CD4-positive, alpha-beta T cell (primary cell): Measurements from ENCODE around the gene GAST. TPM values are rescaled to one million over a fixed set of nuclear protein-coding genes. Genes with fewer than 3 reads are reported as not detected.
"Not testable (repeated sequence)": the region's sequence is repeated elsewhere in the genome, so short reads cannot be mapped to it uniquely, and the experiment has no call there.

Experiments
- ATAC-seq: fragments of 200-7000 bp; cut with Tn5 transposase; one replicate; pipeline ENCODE4 v1.10.0; 2022; ENCODE audit warnings: mild to moderate bottlenecking; ENCODE audit not compliant: poor library complexity
- CTCF ChIA-PET: fragments of 350-600 bp; sonication (Branson Sonifier 250); formaldehyde crosslinking; loops from one replicate; lab custom pipeline; 2021; ENCODE audit warnings: antibody characterized with exemption, inconsistent platforms; lab: Charles Lee
- POLR2A ChIA-PET: fragments of 350-600 bp; sonication (Branson Sonifier 250); formaldehyde crosslinking; loops from one replicate; lab custom pipeline; 2021; ENCODE audit warnings: antibody characterized with exemption, inconsistent platforms; lab: Charles Lee
- DNase-seq, 14 experiments: peaks; one replicate each; pipeline ENCODE4 v3.0.0-alpha.2; 2013 to 2020; ENCODE audit warnings: mixed read lengths in 2 of 14
- H3K27ac ChIP-seq, 2 donors: one replicate each; pipeline versions ENCODE4 v1.5.1 to v1.7.0; 2013; ENCODE audit warnings: low read length in 2 of 2, low read depth in 1 of 2, mild to moderate bottlenecking in 1 of 2
- H3K27me3 ChIP-seq, 2 experiments: 1 replicate in 1 of 2; 2 replicates in 1 of 2; pipeline versions ENCODE4 v1.6.1 to v1.7.0; 2013; ENCODE audit warnings: low read length in 2 of 2, control low read depth in 1 of 2, mild to moderate bottlenecking in 1 of 2, moderate library complexity in 1 of 2; ENCODE audit not compliant: insufficient read depth in 2 of 2, control insufficient read depth in 1 of 2
- H3K36me3 ChIP-seq: one replicate; pipeline ENCODE4 v1.6.1; 2013; ENCODE audit warnings: low read length, control low read depth; ENCODE audit not compliant: insufficient read depth
- H3K4me1 ChIP-seq: one replicate; pipeline ENCODE4 v1.6.1; 2013; ENCODE audit warnings: low read length, control low read depth; ENCODE audit not compliant: insufficient read depth
- H3K4me3 ChIP-seq: one replicate; pipeline ENCODE4 v1.5.1; 2013; ENCODE audit warnings: mild to moderate bottlenecking, low read length, moderate library complexity
- H3K9me3 ChIP-seq, 2 experiments: 1 replicate in 1 of 2; 2 replicates in 1 of 2; pipeline versions ENCODE4 v1.6.1 to v1.7.0; 2013; ENCODE audit warnings: low read length in 2 of 2, mild to moderate bottlenecking in 2 of 2, control low read depth in 1 of 2, moderate library complexity in 1 of 2; ENCODE audit not compliant: control insufficient read depth in 1 of 2, insufficient read depth in 1 of 2
- H3K27ac Mint-ChIP-seq: one replicate; pipeline ENCODE4 v1.8.0; 2020; ENCODE audit warnings: mixed read lengths
- H3K27me3 Mint-ChIP-seq: one replicate; pipeline ENCODE4 v1.8.0; 2021; ENCODE audit warnings: mixed read lengths
- H3K36me3 Mint-ChIP-seq: one replicate; pipeline ENCODE4 v1.8.0; 2021; ENCODE audit warnings: low read depth, mixed read lengths
- H3K4me1 Mint-ChIP-seq: one replicate; pipeline ENCODE4 v1.8.0; 2021; ENCODE audit warnings: low read depth, mixed read lengths
- H3K4me3 Mint-ChIP-seq: one replicate; pipeline ENCODE4 v1.8.0; 2020; ENCODE audit warnings: mild to moderate bottlenecking, mixed read lengths
- H3K9me3 Mint-ChIP-seq: one replicate; pipeline ENCODE4 v1.8.0; 2020; ENCODE audit warnings: mixed read lengths
- CTCF ChIP-seq: fragments of 200-600 bp; IDR thresholded peaks from one replicate; pipeline ENCODE4 v1.8.0; 2022; ENCODE audit warnings: antibody characterized with exemption, mild to moderate bottlenecking
- intact Hi-C, 2 experiments: fragments of 100-400 bp; cut with DNase I in 1 of 2; cut with micrococcal nuclease in 1 of 2; formaldehyde crosslinking; loops; one replicate each; pipeline versions ENCODE4 v1.15.1 to v1.9.0; 2023 to 2025; cut with DNase I, micrococcal nuclease
- total RNA-seq, 174 experiments: library from RNA in 2 of 174; stranded (reverse) in 2 of 174; gene quantifications; one replicate each; pipeline ENCODE4 v1.2.3 and lab custom pipeline; 2021 to 2026

GAST gene
- total RNA-seq, 2 experiments from 2014 or later: not detected

- no peak for TF ChIP-seq CTCF
- ChIA-PET POLR2A (no interaction called here), CTCF (interaction anchor here (0.7 kb wide), 1 partner anchor 1761 kb away, joined by 3 read pairs; no protein-coding TSS in a partner anchor)
- Mint-ChIP-seq H3K36me3 (peaks cover 3% of the 10 kb centered on the region), H3K4me3 (no peak overlapping the region), H3K27me3 (no peaks in the 10 kb centered on the region), H3K9me3 (no peaks in the 10 kb centered on the region), H3K27ac (no peak overlapping the region), H3K4me1 (peaks cover 21% of the 10 kb centered on the region)
- DNase-seq: no peak
- no peak for ATAC-seq
- no peaks in the 10 kb centered on the region for H3K9me3 ChIP-seq
- intact Hi-C loops: loop anchor here (2.0 to 10.0 kb wide), 2 partner anchors 15 to 1039 kb away; partner anchors contain the start of gene SMARCE1 (in 1 of the 2)
- no peaks in the 10 kb centered on the region for H3K27me3 ChIP-seq
- H3K36me3 ChIP-seq: no peaks in the 10 kb centered on the region
- H3K27ac ChIP-seq: no peak overlapping the region
- peaks cover 36% of the 10 kb centered on the region for H3K4me1 ChIP-seq
- H3K4me3 ChIP-seq: no peak overlapping the region
Measured at GRCh38 chr17:41683441-41684007, 28.6 kb upstream of the GAST start.

GRCh38 chr17:41684035-41684434 lies 28.1 kb upstream of the GAST start:
- CTCF ChIA-PET: no interaction called here
- no peaks in the 10 kb centered on the region for H3K9me3 Mint-ChIP-seq
- POLR2A ChIA-PET: no interaction called here

GRCh38 chr17:41685753-41686152 lies 26.4 kb upstream of the GAST start:
- H3K4me3 Mint-ChIP-seq, POLR2A ChIA-PET, H3K9me3 Mint-ChIP-seq, DNase-seq, H3K4me3 ChIP-seq, ATAC-seq, H3K27me3 ChIP-seq, H3K9me3 ChIP-seq, H3K27ac ChIP-seq, H3K27ac Mint-ChIP-seq: not testable (repeated sequence)
- intact Hi-C loops: loop anchor here in 1 of 2 experiments (10.0 kb wide), 1 partner anchor 1041 kb away; the partner anchor contains the start of gene SMARCE1
- CTCF ChIA-PET: interaction anchor here (1.0 kb wide), 1 partner anchor 10 kb away, joined by 4 read pairs; no protein-coding TSS in a partner anchor
- peaks cover 31% of the 10 kb centered on the region for H3K4me1 ChIP-seq
- H3K36me3 Mint-ChIP-seq: peaks cover 26% of the 10 kb centered on the region
- peaks cover 16% of the 10 kb centered on the region for H3K36me3 ChIP-seq
- H3K27me3 Mint-ChIP-seq: peaks cover 10% of the 10 kb centered on the region
- peaks cover 27% of the 10 kb centered on the region for H3K4me1 Mint-ChIP-seq

More at GRCh38 chr17:41684035-41684434, 28.1 kb upstream of the GAST start:
- TF ChIP-seq CTCF: no peak
- Histone ChIP-seq H3K36me3 (no peaks in the 10 kb centered on the region), H3K4me3 (no peak overlapping the region), H3K9me3 (no peaks in the 10 kb centered on the region), H3K27ac (no peak overlapping the region), H3K4me1 (peaks cover 32% of the 10 kb centered on the region), H3K27me3 (no peaks in the 10 kb centered on the region)
- intact Hi-C loops: loop anchor here in 1 of 2 experiments (10.0 kb wide), 1 partner anchor 1039 kb away; the partner anchor contains the start of gene SMARCE1
- H3K4me1 Mint-ChIP-seq: peaks cover 21% of the 10 kb centered on the region
- DNase-seq (no peak), ATAC-seq (no peak)
- peaks cover 9% of the 10 kb centered on the region for H3K36me3 Mint-ChIP-seq
- no peak overlapping the region for H3K27ac Mint-ChIP-seq
- no peak overlapping the region for H3K4me3 Mint-ChIP-seq
- peaks cover 4% of the 10 kb centered on the region for H3K27me3 Mint-ChIP-seq
